Hematopoietic multipotent progenitor cell treated with erythropoietin and hydrocortisone succinate and interleukin-3 and kit ligand, for 15 days (in vitro differentiated cells): ENCODE results near the gene ZNF594.
"Not testable (repeated sequence)": the region's sequence is repeated elsewhere in the genome, so short reads cannot be mapped to it uniquely, and the experiment has no call there.

Source experiments
- DNase-seq: peaks from one replicate; pipeline ENCODE4 v3.0.0-alpha.2; 2015; ENCODE audit warnings: low spot score

The ZNF594 gene

GRCh38 chr17:5136580-5137412, 54.9 kb downstream of the ZNF594 start:
- DNase-seq, result not testable (repeated sequence)

- DNase-seq, result no peak
Measured at GRCh38 chr17:5135726-5136579, 55.7 kb downstream of the ZNF594 start.

- DNase-seq, result not testable (repeated sequence)
Measured at GRCh38 chr17:5135131-5135712, 56.4 kb downstream of the ZNF594 start.

- not testable (repeated sequence) for DNase-seq
Measured at GRCh38 chr17:5134571-5134970, 57.1 kb downstream of the ZNF594 start.

- not testable (repeated sequence) for DNase-seq
Measured at GRCh38 chr17:5133961-5134360, 57.7 kb downstream of the ZNF594 start.

GRCh38 chr17:5133311-5133710, 58.4 kb downstream of the ZNF594 start:
- DNase-seq, result no peak

GRCh38 chr17:5132503-5133225, 59.0 kb downstream of the ZNF594 start:
- not testable (repeated sequence) for DNase-seq

- not testable (repeated sequence) for DNase-seq
Measured at GRCh38 chr17:5131799-5132502, 59.7 kb downstream of the ZNF594 start.

GRCh38 chr17:5131146-5131715, 60.4 kb downstream of the ZNF594 start:
- DNase-seq, result no peak

GRCh38 chr17:5130687-5131086, 61.0 kb downstream of the ZNF594 start:
- DNase-seq, result not testable (repeated sequence)

- not testable (repeated sequence) for DNase-seq
Measured at GRCh38 chr17:5130261-5130660, 61.4 kb downstream of the ZNF594 start.

- not testable (repeated sequence) for DNase-seq
Measured at GRCh38 chr17:5129770-5130169, 61.9 kb downstream of the ZNF594 start.
